ENCODE results near the gene LCAT. TPM values are rescaled to one million over a fixed set of nuclear protein-coding genes. Genes with fewer than 3 reads are reported as not detected.
"Not testable (repeated sequence)": the region's sequence is repeated elsewhere in the genome, so short reads cannot be mapped to it uniquely, and the experiment has no call there.

Gene LCAT
- total RNA-seq, 1 donor from 2014 or later, result 47.3 TPM

DNA sequence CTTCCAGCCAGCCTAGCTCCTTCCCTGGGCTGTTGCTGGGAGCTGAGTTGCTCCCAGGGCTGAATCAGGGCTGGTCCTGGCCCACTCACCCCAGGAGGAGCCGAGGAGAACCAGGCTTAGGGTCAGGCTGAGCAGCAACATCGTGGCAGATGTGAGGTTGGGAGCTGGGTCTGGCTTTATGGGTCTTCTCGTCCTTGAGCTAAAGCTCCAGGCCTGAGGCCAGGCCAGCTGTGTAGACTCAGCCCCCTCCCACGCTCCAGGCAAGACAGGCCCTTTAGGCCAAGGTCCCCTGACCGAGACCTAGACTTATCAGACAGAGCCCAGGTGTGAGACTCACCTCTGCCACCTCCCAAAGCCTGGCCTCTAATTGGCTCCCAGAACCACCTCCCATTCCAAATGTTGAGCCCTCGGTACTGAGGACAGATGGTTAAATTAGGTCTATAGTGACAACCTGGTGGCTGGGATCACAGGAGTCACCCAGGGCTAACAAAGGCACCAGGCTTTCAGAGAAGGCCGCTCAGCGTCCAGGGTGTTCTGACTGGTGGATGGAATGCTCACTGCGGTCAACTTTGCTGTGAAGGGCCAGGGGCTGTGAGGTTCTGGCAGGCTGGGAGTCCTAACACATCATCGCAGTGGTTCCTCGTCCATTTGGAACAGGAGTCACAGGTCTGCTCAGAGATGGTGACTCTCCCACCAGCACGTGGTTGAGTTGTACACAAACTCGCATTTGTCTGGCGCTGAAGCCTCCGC is 12.0 kb downstream of the LCAT start, which contains the start of gene CTRL:
Gene CTRL (minus strand): TSS at position 151 of the 750 bp plus-strand sequence. CDS start 10 bp downstream, at position 141.
- DNase-seq (ENCODE audit: low spot score), result no peak

DNA sequence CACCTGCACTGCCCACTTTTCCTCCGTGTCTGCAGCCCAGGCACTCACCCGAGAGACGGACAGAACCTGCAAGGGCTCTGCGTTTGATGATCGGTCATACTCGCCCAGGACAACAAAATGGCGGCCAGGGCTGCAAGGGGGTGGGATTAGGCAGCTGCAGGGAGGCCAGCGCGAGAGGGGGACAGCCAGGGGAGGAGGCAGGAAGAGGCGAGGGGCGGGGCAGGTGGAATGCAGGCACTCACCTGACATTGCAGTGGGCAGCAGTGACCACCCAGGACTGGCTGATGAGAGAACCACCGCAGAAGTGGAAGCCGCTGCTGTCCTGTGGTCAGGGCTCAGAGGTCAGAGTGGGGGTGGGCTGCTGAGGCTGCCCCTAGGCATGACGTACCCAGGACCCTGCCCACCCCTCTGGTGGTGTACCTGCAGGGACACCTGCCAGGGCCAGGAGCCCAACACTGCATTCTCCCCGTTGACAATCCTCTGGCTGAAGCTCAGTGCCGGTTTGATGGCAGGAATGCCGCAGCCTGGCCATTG is 13.2 kb downstream of the LCAT start:
- DNase-seq (ENCODE audit: low spot score), result no peak

DNA sequence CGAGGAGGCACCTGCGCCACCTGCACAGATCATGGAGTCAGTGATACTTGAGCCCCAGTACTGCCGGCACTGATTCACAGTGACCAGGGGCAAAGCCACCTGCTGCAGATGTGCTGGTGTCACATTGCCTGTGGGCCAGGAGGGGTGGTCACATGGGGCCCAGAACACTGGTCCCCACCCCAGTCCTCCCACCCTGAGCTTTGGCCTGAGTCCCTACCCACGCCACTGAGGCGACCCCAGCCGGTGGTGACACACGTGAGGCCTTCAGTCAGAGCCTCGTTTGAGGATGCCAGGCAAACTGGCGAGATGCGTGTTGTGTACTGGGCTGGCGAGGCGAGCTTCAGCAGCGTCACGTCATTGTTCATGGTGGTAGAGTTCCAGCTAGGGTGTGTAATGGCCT is 13.7 kb downstream of the LCAT start:
- DNase-seq (ENCODE audit: low spot score), result no peak

DNA sequence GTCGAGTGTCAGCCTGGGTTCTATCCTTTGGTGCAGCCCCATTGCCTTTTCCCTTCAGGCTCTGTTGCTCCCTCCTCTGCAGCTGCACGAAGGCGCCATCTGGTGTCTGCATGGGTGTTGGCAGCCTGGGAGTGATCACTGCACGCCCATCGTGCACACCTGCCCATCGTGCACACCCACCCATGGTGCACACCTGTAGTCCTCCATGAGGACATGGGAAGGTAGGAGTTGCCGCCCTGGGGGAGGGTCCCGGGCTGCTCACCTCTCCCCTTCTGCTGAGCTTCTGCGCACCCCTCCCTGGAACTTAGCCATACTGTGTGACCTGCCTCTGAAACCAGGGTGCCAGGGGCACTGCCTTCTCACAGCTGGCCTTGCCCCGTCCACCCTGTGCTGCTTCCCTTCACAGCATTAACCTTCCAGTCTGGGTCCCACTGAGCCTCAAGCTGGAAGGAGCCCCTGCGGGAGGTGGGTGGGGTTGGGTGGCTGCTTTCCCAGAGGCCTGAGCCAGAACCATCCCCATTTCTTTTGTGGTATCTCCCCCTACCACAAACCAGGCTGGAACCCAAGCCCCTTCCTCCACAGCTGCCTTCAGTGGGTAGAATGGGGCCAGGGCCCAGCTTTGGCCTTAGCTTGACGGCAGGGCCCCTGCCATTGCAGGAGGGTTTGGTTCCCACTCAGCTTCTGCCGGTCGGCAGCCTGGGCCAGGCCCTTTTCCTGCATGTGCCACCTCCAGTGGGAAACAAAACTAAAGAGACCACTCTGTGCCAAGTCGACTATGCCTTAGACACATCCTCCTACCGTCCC is 15.2 kb downstream of the LCAT start:
- peak; percentile 80 for DNase-seq (ENCODE audit: low spot score)

DNA sequence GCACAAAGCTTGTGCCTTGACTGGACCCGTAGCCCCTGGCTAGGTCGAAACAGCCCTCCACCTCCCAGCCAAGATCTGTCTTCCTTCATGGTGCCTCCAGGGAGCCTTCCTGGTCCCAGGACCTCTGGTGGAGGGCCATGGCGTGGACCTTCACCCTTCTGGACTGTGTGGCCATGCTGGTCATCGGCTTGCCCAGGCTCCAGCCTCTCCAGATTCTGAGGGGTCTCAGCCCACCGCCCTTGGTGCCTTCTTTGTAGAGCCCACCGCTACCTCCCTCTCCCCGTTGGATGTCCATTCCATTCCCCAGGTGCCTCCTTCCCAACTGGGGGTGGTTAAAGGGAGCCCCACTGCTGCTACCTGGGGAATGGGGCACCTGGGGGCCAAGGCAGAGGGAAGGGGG is 15.8 kb downstream of the LCAT start:
- no peak for DNase-seq (ENCODE audit: low spot score)

DNA sequence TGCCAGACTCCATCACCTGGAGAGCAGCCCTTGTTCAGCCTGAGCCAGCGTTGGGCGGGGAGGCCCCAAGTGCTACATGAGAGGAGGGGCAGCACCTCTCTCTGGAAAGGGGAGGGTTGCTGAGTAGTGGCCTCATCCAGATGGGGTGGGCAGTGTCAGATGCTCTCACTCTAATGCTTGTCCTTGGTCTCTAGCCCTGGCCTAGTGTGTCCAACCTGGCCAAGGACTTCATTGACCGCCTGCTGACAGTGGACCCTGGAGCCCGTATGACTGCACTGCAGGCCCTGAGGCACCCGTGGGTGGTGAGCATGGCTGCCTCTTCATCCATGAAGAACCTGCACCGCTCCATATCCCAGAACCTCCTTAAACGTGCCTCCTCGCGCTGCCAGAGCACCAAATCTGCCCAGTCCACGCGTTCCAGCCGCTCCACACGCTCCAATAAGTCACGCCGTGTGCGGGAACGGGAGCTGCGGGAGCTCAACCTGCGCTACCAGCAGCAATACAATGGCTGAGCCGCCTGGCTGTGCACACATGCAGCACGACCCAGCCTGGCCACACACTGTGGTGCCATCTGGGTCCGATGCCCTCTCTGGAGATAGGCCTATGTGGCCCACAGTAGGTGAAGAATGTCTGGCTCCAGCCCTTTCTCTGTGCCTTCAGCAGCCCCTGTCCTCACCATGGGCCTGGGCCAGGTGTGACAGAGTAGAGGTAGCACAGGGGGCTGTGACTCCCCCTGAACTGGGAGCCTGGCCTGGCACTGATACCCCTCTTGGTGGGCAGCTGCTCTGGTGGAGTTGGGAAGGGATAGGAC is 16.6 kb downstream of the LCAT start:
- DNase-seq (ENCODE audit: low spot score), result no peak

DNA sequence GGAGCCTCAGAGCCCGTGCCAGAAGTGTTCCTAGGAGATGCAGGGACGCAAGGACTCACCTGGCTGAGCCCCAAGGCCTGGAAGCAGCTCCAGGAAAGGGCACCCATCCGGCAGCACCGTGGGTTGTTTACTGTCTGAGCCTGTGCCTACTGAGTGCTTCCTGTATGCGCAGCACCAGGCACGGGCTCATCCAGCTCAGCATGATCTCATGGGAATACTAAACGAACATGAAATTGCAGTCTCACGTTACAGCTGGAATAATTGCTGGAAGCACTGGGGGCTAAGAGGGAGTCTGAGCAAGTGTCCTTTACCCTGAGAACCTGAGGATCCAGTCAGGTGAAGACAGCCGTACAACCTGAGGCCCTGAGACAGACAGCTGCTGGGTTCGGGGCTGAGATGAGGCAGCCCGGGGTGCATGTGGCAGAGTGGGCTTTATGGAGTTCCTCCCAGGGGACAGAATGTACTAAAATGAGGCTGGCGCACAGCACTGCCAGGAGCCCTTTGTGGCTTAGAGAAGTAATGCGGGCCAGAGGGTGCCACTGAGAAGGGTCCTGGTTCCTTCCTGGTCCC is 17.7 kb downstream of the LCAT start:
- DNase-seq (ENCODE audit: low spot score), result no peak

DNA sequence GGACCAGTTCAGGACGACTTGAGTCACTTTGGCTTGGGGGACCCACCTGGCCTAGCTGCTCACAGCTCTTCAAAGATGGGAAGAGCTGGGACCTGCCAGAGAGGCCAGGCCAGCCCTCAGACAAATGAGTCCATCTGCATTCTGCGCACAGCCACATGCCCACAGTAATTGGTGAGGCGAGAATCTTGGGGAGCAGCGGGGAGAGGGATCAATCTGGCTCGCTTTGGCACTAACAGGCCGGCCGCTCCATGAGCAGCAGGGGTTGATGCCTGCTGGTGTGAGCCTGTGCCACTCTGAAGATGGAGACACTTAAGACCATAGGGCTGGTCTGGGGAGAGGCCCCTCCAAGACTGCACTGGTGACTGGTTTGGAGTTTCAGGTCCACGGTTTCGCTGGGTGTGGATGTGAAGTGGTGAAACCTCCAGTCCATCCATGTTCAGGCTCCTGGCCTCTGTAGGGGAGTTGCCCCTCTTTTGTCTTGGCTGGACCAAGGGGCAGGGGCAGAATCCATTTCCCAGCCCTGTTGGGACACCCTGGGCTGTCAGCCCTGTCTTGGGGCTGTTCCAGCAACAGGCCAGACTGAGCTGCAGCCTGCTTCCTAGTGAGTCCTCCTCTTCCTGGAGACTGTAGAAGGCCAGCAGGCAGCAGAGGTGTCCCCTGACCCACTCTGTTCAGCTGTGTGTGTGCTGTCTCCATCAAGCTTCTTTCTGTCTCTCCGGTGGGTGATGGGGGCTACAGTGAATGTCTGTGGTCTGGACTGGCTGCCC is 19.6 kb downstream of the LCAT start:
- DNase-seq (ENCODE audit: low spot score), result no peak

DNA sequence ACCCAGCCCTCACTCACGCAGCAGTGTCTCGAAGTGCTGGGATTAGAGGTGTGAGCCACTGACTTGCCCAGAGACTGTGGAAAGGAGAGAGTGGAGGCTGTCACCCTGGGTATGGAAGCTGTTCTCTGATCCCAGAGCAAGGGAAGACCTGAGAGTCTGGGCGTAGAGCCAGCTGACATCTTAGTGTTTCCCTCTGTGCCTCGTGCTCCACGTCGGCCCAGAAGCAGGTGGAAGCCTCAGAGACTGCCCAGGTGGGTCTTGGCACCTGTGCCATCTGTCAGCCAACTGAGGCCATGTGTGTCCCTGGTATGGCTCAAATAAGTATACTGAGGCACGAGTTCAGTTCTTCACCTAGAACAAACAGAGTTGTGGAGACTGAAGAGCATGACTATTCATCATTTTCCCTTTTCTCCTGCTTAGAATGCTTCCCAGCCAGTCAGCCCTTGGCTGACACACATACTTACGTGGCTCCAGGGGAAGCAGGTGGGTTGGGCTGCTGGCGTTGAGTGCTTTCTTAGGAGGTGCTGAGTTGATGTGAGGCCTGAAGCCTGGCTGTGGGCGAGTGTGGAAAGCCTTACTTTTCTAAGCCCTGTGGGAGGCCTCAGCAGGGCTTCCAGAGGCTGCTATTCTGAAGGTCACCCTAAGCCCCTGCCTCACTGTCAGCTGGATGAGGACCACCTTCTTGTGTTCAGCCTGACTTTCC is 20.4 kb downstream of the LCAT start:
- DNase-seq (ENCODE audit: low spot score), result no peak

DNA sequence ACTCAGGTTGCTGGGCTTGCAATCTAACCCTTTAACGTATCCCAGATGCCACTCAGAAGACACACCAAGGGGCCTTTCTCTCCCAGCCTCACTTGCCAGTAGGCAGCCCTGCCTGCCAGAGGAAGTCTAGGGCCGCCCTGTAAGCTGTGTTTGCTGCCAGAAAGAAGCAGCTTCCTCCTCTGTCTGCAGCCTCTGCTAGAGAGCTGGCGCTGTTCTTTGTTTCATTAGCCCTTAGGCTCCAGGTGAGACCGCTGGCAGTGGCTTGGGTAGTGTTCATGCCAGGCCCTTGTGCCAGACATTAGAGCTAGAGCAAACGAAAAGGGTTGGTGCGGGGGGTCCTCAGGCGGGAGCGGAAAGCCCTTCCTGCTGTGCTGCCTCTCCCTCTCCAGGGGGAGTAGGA is 21.2 kb downstream of the LCAT start:
- no peak for DNase-seq (ENCODE audit: low spot score)

DNA sequence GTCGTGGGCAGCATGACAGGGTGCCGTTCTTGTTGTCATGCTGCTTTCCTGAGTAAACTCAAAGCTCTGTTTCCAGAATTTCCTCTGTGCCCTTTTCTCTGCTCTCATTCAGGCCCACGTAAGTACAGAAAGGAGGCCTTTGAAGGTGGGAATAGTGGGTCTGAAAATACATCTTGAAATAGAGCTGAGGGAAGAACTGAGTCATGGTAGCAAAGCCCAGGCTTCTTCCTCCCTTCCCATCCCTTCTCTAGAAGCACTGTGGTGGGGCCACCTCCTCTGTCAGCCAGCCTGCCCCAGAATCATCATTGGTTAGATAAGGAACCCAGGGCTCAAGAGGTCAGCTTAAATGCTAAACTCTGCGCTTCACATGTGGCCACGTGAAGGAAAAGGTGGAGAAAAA is 21.7 kb downstream of the LCAT start:
- no peak for DNase-seq (ENCODE audit: low spot score)

DNA sequence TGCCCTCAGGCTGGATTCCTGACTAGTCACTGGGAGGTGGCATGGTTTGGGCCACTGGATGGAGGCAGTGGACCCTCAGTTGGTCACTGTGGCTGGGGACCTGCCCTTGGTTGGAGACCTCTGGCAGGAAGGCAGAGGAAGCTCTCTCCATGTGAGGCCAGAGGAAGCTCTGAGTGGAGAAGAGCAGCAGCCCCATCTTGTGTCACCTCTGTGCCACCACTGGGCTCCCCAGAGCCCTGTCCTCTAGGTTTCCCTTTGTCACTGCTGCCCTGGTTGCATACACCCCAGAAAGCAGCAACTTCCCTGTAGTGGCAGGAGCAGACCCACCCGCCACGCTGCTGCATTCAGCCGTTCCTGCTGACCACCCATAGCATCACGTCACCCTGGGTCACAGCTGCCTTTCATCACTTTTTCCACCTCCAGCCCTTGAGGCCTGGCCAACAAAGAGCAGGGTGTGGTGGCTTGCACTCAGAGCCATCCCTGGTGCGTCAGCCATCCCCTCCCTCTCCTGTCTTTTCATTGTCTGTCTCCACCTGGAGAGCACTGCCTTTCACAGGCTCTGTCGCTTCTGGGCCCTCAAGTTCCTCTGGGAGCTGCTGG is 24.2 kb downstream of the LCAT start:
- no peak for DNase-seq (ENCODE audit: low spot score)

DNA sequence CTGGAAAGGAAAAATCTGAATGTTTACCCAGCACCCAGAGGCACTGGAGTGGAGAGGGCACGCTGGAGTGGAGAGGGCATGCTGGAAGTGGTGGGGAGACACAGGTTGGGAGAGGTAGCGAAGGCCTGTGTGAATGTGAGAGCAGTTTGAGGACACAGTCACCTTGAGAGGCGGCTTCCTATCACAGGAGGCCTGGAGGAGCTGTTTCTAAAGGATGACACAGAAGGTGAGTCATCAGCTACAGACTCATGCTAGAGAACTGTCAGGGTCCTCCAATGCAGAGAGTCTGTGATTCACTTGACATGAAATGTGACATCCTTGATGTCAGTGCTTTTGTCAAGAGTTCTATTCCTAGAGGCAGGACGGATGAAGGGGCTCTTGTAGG is 26.1 kb downstream of the LCAT start:
- DNase-seq (ENCODE audit: low spot score), result no peak

DNA sequence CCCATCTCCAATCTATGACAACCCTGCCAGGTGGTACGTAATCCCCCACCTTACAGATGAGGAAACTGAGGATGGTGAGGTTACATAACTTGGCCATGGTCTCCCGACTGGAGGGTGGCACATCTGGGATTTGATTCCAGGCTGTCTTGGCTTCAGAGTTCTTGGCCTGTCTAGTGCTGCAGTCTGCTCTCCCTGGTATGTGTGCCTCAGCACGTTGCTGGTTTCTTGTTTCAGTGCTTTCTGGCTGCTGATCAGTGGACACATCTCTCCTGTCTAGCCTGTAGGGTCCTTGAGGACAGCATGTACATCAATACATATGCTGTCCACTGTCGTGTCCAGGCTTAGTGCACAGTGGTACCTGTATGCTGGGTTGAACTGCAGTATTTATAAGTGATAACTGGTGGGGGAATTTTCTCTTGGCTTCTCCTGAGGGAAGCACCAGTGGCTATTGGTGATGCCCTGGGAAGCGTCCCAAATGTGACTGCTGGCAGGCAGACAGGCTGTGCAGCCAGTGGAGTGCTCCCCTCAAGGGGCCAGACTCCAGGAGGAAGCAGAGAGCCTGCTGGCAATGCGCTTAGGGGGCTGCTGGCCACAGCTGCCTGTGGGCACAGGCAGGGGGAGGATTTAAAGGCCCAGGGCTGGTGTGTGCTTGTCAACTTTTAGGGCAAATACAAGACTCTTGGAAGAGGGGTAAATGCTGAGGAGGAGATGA is 26.6 kb downstream of the LCAT start:
- DNase-seq (ENCODE audit: low spot score), result no peak

DNA sequence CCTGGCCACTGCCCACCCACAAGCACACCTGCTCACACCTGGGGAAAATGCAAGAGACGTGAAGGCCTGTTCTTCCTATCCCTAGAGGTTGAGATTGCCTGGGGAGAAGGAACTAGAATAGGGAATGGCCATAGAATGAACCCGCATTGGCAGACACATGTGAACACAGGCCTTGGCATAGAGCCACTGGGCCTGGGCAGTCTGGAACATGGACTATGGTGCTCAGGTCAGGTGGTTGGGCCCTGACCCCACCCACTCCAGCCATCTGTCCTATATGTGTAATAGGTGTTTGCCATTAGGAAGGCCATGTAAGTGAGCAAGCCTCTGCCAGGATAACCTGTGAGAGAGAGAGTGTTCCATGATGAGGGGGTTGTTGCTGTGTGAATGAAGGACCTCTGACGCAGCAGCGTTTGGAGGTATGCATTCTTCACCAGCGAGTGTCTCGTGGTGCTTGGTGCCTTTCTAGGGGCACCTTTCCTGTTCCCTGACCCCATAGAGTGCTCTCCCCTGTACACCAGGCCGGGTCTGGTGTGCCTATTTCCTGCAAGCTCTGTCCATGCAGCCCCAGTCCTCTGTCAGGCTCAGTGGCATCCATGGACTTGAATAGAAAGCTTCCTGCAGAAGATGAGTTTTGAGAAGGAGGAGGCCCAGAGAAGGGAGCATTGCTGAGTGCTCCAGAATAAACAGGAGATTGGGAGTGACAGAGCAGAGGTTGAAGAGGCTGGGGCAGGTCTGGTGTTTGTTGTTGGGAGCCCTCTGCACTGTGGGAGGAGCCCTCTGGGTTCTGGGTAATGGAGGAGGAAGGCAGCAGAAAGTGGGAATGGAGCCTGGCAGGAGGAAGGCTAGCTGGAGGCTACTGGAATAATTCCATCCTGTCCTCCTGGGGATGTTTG is 27.8 kb downstream of the LCAT start:
- no peak for DNase-seq (ENCODE audit: low spot score)

DNA sequence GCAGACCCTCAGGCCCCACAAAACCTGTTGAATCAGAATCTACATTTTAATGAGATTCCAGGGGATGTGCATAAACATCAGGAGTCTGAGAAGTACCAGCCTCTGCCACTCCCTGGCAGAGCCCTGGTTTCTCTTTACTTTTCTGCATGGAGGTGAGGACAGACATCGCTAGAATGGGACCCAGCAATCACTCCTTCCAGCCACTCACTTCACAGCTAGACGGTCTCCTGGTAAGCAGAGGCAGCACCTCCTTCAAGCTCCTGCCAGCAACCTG is 28.5 kb downstream of the LCAT start:
- DNase-seq (ENCODE audit: low spot score), result not testable (repeated sequence)

DNA sequence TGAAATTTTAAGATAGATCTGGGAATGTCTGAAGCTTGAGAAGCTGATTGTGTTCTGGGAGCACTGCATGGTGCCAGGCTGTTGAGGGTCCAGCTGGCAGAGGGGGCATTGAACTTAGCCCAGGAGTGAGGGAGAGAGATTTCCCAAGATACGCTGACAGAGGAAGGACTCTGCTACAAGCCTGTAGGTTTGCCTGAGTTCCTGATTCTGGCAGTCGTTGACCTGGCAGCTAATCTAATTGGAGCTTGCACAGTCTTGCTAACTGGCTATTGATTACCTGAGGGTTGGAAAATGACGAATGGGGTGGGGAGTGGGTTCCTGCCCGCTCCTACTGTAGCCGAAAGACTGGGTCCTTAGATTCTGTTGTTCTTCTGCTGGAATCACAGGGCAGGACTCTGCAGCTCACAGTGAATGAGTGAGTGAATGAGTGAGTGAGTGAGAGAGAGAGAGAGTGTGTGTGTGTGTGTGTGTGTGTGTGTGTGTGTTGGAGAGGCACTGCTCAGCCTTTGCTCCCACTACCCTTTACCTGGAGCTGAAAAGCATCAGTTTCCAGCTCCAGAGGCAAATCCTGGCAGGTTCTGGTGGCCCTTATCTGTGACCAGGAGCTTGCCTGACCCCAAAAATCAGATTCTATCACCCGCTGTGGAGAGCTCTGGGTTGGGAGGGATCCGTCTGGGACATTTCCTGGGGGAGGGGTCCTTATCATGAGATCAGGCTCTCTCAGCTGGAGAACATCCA is 29.0 kb downstream of the LCAT start:
- DNase-seq (ENCODE audit: low spot score), result no peak

DNA sequence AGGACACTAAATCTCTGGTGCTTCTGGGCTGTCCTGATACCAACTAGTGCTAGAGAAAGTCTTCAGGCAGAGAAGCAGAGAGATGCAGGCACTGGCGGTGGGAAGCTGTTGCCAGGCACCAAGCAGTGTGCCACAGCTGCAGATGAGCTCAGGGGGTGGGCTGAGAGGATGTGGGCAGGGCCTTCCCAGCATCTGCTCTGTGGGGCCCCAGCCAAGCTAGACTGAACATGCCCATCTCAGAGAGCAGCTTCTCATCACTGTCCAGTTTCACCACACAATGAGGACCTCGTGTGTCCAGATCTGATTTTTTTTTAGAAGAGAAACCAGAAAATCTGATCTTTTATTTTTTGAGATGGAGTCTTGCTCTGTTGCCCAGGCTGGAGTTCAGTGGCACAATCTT is 33.8 kb downstream of the LCAT start:
- no peak for DNase-seq (ENCODE audit: low spot score)
